Measurements from ENCODE around the gene TAPBPL.
"Not testable (repeated sequence)": the region's sequence is repeated elsewhere in the genome, so short reads cannot be mapped to it uniquely, and the experiment has no call there.

TAPBPL gene

DNA sequence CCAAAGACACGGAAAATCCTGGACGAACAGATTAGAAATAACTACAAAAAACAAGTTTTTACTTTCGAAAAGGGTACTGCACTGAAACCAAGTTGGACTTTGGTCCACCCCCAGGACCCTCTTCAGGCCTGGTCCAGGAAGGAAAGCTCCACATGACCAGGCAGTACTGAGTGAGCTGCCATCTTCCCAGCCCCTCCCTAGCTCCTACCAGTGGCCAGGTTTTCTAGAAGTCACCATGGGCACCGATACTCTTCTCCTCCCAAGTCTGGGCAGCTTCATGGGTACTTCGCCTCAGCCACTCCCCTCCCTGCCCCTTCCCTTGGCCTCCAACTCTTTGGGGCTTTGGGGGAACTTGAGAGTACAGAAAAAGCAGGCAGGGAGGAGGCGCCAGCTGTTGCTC lies 12.0 kb downstream of the TAPBPL start:
- DNase-seq (ENCODE audit: low spot score): no peak

DNA sequence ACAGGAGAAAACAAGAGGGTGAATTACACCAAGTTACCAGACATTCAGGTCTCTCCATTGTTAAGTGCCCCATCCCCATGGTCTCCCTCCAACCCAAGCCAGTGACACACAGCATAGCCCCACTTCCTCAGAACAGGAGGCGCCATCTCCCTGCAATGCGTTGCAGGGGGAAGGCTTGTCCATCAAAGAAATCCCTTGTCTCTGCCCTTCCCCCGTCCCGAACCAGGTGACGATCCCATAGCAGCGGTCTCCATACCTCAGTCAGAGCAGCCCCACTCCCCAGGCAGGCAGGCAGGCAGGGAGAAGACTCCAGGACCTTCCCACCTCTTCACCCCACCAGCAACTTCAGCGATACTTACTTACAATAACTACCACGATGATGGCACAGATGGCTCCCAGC lies 12.7 kb downstream of the TAPBPL start:
- no peak for DNase-seq (ENCODE audit: low spot score)

DNA sequence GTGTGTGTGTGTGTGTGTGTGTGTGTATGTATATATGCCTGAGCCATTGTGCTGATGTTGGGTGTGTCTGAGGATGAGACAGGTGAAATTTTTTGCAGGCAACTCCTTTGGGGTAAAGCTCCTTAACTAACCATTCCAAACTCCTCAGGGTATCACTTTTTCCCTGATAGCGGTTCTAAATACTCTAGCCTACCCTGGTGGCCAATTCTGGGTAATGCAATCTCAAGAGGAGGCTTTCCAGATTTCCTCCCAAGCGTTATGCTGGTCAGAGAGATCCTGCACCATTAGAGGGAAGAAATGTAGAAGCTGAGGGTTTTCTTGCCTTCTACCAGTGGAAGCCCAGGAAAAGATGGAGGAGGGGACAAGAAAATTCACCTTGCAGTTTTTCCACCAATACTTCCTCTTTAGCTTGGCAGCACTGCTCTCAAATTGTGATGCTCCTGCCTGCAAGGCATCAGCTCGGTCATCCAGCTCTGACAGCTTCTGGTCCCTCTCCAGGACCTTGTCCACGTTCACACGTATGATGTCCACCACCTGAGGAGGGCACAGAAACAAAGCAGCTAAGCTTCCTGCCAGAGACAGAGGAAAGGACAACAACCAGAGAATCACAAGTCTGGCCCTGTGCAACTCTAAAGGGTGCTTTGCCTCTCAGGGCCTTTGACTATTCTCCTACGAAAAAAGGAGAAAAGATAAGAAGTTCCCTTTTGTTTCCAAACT lies 13.8 kb downstream of the TAPBPL start:
- peak; percentile 61 for DNase-seq (ENCODE audit: low spot score)

DNA sequence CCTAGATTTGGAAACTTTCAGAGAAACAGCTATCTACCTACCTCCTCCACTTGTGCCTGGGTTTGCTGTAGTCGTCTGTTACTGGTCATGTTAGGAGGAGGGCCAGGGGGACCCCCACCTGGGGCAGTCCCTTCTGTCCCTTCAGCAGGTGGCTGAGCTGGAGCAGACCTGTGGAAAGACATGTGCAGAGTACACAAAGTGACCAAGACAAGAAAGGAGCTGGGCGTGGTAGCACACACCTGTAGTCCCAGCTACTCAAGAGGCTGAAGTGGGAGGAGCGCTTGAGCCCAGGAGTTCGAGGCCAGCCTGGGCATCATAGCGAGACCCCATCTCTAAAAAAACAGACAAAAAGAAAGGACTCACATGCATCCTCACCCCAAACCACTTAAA lies 14.3 kb downstream of the TAPBPL start:
- DNase-seq (ENCODE audit: low spot score): no peak

DNA sequence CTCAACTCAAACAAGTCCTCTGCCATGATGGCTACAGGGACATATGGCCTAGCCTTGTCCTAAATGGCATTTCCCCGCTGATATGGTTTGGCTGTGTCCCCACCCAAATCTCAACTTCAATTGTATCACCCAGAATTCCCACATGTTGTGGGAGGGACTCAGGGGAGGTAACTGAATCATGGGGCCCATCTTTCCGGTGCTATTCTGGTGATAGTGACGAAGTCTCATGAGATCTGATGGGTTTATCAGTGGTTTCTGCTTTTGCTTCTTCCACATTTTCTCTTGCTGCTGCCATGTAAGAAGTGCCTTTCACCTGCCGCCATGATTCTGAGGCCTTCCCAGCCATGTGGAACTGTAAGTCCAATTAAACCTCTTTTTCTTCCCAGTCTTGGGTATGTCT lies 14.9 kb downstream of the TAPBPL start:
- DNase-seq (ENCODE audit: low spot score): not testable (repeated sequence)

DNA sequence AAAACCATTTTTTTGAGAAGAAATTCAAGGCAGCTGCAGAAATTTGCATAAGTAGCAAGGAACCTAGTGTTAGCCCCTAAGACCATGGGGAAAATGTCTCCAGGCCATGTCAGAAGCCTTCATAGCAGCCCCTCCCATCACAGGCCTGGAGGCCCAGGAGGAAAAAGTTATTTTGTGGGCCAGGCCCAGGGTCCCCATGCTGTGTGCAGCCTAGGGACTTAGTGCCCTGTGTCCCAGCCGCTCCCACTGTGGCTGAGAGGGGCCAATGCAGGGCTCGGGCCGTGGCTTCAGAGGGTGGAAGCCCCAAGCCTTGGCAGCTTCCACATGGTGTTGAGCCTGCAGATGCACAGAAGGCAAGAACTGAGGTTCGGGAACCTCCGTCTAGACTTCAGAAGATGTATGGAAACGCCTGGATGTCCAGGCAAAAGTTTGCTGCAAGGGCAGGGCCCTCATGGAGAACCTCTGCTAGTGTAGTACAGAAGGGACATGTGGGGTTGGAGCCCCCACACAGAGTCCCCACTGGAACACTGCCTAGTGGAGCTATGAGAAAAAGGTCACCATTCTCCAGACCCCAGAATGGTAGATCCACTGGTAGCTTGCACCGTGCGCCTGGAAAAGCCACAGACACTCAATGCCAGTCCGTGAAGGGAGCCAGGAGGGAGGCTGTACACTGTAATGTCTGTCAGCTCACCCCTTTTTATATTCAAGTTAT lies 15.9 kb downstream of the TAPBPL start:
- DNase-seq (ENCODE audit: low spot score): not testable (repeated sequence)

DNA sequence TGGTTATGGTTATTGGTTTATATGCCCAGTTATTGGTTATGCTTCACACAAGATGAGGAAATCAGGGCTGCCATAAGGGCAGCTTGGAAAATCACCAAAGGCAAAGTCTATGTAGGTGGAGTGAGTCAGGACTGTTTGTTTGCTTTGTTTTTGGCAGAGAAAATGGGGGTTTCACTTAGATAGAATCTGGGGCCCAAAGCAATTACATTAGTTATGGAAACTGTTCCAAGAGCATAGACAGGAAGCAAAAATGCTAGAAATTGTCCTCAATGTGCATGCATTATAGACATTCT lies 16.4 kb downstream of the TAPBPL start:
- DNase-seq (ENCODE audit: low spot score): no peak

DNA sequence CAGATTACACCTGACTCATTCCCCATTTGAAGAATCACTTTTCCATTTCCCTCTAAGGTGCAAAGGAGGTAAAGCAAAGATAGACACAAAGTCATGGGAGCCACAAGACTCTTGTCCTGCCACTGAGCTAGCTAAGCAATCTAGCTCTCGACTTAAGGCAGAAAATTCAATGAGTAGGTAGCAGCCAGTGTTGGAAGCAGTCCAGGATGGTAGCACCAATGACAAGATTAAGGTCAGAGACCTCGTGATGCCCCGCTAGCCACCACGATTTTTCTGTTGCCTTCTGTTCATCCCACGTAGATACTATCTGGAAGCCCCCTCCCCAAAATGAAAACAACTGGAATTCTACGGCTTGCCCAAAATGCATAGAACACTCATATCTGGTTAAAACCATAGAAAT lies 17.2 kb downstream of the TAPBPL start:
- no peak for DNase-seq (ENCODE audit: low spot score)

DNA sequence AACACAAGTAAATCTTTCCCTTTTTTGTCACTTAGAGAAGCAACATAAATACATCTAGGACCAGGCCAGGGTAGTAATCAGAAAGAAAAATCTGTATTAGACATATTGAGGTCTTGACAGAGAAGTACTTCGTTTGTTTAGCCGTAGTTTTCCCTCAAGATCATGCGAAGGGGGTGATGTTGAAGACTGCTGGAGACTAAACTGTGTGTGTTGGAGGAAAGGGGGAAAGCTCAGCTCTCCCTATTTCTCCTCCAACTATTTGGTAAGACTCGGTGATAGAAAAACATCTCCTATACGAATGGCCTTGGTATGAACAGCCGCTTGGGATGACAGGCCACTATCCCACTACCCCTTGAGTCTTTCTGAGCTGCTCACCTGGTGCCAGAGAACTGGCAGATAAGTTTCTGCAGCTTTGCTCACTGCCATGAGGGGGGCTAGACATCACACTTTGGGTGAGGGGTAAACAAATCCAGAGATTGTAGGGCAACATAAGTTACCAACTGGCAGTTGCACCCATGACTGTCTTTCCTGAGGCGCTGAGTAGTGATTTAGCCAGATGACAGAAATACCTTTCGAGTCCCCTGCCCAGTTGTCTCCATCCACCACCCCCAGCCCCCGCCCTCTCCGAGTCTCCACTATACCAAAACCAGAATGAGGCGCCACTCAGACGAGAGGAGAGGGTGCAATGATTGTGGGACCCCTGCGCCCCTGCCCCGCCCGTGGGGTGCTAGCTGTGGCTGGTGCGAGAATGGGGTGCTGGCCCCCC lies 17.9 kb downstream of the TAPBPL start:
- DNase-seq (ENCODE audit: low spot score): no peak

DNA sequence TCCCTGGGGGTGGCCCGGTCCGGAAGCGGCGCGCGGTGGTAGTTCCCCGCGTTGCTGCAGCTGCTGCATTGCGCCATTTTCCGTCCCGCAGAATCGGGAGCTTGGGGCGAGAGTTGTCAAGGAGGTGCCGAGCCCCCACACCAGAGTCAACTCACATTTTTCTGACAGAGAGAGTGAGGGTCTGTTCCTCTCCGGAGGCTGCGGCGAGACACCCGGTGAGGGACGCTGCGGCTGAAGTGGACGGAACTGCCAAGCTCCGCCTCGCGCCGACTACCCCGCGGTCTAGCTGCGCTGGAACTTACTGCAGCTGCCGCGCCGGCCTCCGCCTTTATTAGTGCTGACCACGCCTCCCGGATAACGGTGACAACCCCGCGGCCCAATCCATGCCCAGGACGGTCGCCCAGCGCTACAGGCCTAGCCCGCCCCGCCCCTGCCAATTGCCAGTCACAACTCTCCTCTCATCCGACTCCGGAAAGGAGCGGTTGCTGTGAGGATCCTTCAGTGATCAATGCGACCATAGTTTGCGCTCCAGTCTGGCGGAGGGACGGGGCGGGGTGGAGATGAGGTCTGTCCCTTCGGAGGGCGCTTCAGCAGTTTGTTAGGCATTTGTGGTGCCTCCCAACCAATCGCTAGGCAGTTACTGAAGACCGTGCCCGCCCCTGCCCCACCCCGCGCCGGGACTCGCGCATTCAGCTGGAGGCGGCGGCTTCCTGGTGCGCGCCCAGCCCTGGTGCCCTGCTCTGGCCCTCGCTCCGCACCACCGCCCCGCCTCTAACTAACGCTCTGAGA lies 18.7 kb downstream of the TAPBPL start, which contains the start of gene VAMP1:
VAMP1 (minus strand) TSS at position 303 of the 789 bp plus-strand sequence; CDS start at position 157, 146 bp downstream.
- peak; percentile 99 for DNase-seq (ENCODE audit: low spot score)

DNA sequence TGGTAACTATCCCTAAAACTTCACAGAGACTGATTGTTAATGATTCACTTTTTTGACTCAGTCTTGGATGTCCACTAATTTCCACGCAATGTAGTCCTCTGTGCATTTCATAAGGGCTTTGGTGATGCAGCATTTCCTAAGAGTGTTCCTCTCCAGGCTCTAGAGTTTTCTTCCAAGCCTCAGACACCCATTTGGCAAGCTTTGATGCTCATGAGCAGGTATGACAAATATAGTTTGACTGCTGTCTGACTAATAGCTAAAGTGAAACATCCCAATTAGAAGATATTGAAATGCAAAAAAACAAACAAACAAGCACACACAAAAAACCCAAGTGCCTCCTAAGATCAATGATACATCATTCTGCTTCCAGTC lies 20.1 kb downstream of the TAPBPL start:
- DNase-seq (ENCODE audit: low spot score): no peak

DNA sequence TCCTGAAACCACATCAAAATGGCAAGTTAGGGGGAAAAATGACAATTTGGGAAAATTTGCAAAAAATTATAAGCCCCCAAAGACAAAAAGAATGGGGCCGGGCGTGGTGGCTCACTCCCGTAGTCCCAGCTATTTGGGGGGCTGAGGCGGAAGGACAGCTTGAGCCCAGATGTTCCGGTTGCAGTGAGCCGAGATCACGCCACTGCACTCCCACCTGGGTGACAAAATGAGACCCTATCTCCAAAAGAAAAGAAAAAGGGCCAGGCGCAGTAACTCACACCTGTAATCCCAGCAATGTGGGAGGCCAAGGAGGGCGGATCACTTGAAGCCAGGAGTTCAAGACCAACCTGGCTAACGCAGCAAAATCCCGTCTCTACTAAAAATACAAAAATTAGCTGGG lies 20.6 kb downstream of the TAPBPL start:
- no peak for DNase-seq (ENCODE audit: low spot score)

DNA sequence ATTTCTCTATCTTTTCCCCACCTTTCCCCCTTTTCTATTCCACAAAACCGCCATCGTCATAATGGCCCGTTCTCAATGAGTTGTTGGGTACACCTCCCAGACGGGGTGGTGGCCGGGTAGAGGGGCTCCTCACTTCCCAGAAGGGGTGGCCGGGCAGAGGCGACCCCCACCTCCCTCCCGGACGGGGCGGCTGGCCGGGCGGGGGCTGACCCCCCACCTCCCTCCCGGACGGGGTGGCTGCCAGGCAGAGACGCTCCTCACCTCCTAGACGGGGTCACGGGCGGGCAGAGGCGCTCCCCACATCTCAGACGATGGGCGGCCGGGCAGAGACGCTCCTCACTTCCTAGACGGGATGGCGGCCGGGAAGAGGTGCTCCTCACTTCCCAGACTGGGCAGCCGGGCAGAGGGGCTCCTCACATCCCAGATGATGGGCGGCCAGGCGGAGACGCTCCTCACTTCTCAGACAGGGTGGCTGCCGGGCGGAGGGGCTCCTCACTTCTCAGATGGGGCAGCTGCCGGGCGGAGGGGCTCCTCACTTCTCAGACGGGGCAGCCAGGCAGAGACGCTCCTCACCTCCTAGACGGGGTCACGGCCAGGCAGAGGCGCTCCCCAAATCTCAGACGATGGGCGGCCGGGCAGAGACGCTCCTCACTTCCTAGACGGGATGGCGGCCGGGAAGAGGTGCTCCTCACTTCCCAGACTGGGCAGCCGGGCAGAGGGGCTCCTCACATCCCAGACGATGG lies 23.6 kb downstream of the TAPBPL start:
- DNase-seq (ENCODE audit: low spot score): not testable (repeated sequence)

DNA sequence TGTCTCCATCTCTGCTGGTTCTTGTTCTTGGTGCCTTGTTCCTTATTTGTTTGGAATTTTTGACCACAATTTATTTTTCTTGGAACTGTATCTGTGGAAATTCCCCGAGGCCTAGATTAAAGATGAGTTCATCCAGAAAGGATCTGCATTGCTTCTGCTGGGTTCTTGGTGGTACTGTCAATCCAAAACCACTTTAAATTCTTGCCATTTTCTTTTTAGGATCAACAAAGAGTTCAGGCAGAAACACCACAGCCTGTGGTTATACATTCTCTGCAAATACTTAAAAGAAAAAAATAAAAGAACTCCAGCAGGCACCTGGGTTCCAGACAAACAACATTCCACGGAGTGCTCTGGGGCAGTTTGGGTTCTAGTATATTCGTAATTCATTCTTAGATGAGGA lies 24.6 kb downstream of the TAPBPL start:
- DNase-seq (ENCODE audit: low spot score): no peak

DNA sequence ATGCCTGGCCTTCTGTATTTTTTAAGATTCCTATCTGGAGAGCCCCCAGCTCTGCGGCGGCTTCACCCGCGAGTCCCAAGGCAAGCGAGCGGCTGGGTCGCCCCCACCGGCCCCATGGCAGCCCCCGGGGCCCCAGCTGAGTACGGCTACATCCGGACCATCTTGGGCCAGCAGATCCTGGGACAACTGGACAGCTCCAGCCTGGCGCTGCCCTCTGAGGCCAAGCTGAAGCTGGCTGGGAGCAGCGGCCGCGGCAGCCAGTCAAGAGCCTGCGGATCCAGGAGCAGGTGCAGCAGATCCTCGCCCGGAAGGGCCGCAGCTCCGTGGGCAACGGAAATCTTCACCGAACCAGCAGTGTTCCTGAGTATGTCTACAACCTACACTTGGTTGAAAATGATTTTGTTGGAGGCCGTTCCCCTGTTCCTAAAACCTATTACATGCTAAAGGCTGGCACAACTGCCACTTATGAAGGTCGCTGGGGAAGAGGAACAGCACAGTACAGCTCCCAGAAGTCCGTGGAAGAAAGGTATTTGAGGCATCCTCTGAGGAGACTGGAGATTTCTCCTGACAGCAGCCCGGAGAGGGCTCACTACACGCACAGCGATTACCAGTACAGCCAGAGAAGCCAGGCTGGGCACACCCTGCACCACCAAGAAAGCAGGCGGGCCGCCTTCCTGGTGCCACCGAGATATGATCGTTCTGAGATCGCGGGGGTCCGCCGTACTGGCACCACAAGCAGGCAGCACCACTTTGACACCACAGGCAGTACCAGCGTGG lies 25.9 kb downstream of the TAPBPL start:
- DNase-seq (ENCODE audit: low spot score): not testable (repeated sequence)

DNA sequence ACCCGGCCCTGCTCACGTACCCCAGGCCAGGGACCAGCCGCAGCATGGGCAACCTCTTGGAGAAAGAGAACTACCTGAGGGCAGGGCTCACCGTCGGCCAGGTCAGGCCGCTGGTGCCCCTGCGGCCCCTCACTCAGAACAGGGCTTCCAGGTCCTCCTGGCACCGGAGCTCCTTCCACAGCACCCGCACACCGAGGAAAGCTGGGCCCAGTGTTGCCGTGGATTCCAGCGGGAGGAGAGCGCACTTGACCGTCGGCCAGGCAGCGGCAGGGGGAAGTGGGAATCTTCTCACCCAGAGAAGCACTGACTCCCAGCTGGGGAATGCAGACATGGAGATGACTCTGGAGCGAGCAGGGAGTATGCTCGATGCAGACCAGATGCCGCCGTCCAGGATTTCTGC lies 26.6 kb downstream of the TAPBPL start:
- no peak for DNase-seq (ENCODE audit: low spot score)

DNA sequence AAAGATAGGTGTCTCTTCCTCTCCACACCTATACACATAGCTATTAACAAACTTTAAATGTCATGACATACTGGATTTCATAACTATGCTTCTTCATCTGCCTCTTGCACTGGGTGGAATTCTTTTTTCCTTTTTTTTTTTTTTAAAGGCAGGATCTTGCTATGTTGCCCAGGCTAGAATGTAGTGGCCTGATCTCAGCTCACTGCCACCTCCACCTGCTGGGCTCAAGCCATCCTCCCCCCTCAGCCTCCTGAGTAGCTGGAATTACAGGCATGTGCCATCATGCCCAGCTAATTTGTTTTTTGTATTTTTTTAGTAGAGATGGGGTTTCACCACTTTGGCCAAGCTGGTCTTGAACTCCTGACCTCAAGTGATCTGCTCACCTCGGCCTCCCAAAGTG lies 36.4 kb downstream of the TAPBPL start:
- DNase-seq (ENCODE audit: low spot score): no peak

DNA sequence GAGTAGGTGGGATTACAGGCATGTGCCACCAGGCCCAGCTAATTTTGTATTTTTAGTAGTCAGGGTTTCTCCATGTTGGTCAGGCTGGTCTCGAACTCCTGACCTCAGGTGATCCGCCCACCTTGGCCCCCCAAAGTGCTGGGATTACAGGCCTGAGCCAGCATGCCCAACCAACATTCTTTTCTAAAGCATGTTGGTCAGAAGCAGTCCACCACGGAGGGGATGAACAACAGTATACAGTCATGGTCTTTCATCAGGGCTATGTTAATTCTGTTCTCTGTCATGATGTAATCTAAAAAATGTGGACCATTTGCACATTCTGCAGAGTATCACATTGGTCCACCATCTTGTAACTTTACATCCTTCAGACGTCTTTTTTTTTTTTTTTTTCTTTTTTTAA lies 37.6 kb downstream of the TAPBPL start:
- no peak for DNase-seq (ENCODE audit: low spot score)

DNA sequence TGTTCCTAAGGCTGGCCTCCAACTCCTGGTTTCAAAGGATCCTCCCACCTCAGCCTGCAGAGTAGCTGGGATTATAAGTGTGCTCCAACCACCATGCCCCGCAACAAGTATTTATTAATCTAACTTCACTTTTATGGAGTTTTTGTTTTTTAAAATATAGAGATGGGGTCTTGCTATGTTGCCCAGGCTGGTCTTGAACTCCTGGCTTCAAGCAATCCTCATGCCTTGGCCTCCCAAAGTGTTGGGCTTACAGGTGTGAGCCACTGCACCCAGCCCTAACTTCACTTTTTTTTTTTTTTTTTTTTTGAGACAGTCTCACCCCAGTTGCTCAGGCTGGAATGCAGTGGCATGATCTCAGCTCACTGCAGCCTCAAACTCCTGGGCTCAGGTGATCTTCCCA lies 38.8 kb downstream of the TAPBPL start:
- DNase-seq (ENCODE audit: low spot score): not testable (repeated sequence)

DNA sequence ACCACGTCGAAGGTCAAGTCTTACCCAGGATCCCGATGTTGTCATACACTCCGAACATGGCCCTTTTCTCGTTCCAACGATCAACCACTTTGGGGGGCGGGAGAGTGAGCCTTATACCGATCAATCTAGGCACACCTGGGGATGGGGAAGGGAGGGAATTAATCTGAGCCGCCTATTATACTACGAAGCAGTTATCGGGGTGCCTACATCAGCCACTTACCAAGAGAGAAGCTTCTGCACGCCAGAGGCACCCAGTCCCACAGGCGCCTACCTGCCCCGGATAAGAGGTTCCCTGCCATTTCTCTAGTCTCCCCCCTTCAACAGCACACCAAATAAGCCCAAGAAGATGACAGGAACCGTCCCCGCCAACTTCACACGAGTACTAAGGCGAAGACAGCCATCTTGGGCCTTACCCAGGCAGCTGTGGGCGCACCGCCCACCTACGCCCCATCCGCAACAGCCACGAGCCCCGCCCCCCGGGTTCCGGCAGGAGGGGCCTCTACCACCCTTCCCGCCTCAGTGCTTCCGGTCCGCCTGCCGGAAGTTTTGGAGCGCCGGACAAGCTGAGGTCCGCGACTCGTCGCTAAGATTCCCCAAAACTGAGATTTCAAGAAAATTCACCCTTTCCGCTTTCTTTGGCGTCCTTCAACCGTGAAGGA lies 41.1 kb downstream of the TAPBPL start, which contains the start of gene MRPL51:
MRPL51 (minus strand) TSS at position 425 of the 659 bp plus-strand sequence; CDS start at position 299, 126 bp downstream.
- DNase-seq (ENCODE audit: low spot score): peak; percentile 96

Data from putamen (tissue), 1 donor.